HL-60/S4 treated with phorbol 12-myristate 13-acetate at 8.2 ng/mL for 4 days and 3 days (cell line): Measurements from ENCODE around the gene FSHR.

ENCODE experiments used
- in situ Hi-C: fragments of 300-500 bp; cut with MboI; formaldehyde crosslinking; loops from 2 replicates; pipeline ENCODE4 v1.15.0; 2022; ENCODE audit warnings: low sequenced_read_pairs

Gene FSHR

GRCh38 chr2:49033394-49034185, 120.7 kb downstream of the FSHR start:
- in situ Hi-C loops = no loop called here

GRCh38 chr2:49032936-49033335, 121.4 kb downstream of the FSHR start:
- in situ Hi-C loops = no loop called here

GRCh38 chr2:49032126-49032525, 122.2 kb downstream of the FSHR start:
- in situ Hi-C loops = no loop called here

- in situ Hi-C loops = no loop called here
Observed at GRCh38 chr2:49029406-49029805, 124.9 kb downstream of the FSHR start.

- in situ Hi-C loops = no loop called here
Observed at GRCh38 chr2:49028101-49028500, 126.2 kb downstream of the FSHR start.

- in situ Hi-C loops = no loop called here
Observed at GRCh38 chr2:49026706-49027105, 127.6 kb downstream of the FSHR start.

- in situ Hi-C loops = no loop called here
Observed at GRCh38 chr2:49021271-49021670, 133.0 kb downstream of the FSHR start.

- in situ Hi-C loops = no loop called here
Observed at GRCh38 chr2:49005261-49005660, 149.1 kb downstream of the FSHR start.

- in situ Hi-C loops = no loop called here
Observed at GRCh38 chr2:49004036-49004626, 150.2 kb downstream of the FSHR start.

- in situ Hi-C loops = no loop called here
Observed at GRCh38 chr2:49003201-49003600, 151.1 kb downstream of the FSHR start.

GRCh38 chr2:49002750-49003149, 151.6 kb downstream of the FSHR start:
- in situ Hi-C loops = no loop called here

- in situ Hi-C loops = no loop called here
Observed at GRCh38 chr2:49000695-49001094, 153.6 kb downstream of the FSHR start.

GRCh38 chr2:48998449-48998848, 155.9 kb downstream of the FSHR start:
- in situ Hi-C loops = no loop called here

- in situ Hi-C loops = no loop called here
Observed at GRCh38 chr2:48993576-48993975, 160.7 kb downstream of the FSHR start.

- in situ Hi-C loops = no loop called here
Observed at GRCh38 chr2:48991415-48992131, 162.7 kb downstream of the FSHR start.

- in situ Hi-C loops = no loop called here
Observed at GRCh38 chr2:48984922-48985321, 169.4 kb downstream of the FSHR start.

GRCh38 chr2:48983551-48983950, 170.8 kb downstream of the FSHR start:
- in situ Hi-C loops = no loop called here

GRCh38 chr2:48982887-48983435, 171.4 kb downstream of the FSHR start:
- in situ Hi-C loops = no loop called here

GRCh38 chr2:48980846-48981245, 173.5 kb downstream of the FSHR start:
- in situ Hi-C loops = no loop called here

- in situ Hi-C loops = no loop called here
Observed at GRCh38 chr2:48979691-48980090, 174.6 kb downstream of the FSHR start.

GRCh38 chr2:48978131-48978530, 176.2 kb downstream of the FSHR start:
- in situ Hi-C loops = no loop called here

- in situ Hi-C loops = no loop called here
Observed at GRCh38 chr2:48971801-48972200, 182.5 kb downstream of the FSHR start.
